ENCODE measurements around the gene TTC21B.

TTC21B gene

DNA sequence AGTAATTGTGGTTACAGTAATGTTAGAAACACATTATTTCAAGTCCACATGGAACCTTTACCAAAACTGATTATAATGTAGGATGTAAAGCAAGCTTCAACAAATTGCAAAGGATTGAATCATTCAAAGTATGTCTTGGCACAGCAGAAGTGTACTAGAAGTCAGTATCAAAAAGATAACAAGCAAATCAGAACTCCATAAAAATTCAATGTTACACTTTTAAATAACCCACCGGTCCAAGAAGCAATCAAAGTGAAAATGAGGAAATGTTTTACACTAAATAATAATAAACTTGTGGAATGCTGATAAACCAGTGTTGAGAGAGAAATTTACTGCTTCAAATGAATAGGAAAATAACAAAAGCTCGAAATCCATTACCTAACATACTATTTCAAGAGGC is 47.7 kb downstream of the TTC21B start:
- no peak overlapping the region for H3K4me3 ChIP-seq (ENCODE audit: low read depth, low read length)
- TF ChIP-seq, protein P1, sequence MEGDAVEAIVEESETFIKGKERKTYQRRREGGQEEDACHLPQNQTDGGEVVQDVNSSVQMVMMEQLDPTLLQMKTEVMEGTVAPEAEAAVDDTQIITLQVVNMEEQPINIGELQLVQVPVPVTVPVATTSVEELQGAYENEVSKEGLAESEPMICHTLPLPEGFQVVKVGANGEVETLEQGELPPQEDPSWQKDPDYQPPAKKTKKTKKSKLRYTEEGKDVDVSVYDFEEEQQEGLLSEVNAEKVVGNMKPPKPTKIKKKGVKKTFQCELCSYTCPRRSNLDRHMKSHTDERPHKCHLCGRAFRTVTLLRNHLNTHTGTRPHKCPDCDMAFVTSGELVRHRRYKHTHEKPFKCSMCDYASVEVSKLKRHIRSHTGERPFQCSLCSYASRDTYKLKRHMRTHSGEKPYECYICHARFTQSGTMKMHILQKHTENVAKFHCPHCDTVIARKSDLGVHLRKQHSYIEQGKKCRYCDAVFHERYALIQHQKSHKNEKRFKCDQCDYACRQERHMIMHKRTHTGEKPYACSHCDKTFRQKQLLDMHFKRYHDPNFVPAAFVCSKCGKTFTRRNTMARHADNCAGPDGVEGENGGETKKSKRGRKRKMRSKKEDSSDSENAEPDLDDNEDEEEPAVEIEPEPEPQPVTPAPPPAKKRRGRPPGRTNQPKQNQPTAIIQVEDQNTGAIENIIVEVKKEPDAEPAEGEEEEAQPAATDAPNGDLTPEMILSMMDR (IDR thresholded peaks at IDR 0.05; ENCODE audit: borderline replicate concordance, insufficient read depth, low read depth, low read length), result no peak

DNA sequence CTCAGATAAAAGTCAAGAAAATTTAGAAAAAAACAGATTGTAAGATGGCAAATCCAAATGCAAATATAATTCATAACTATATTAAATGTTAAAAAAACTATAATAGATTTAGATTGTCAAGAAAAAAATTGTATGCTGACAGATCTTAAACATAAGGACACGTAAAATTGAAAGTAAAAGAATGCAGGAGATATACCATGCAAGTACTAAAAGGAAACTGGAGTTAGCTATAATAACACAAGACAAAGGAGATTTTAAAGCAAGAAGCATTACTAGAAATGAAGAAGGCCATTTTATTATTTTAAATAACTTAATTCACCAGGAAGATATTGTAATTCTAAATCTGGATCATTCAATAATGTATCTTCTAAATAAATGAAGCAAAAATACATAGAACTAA is 48.3 kb downstream of the TTC21B start:
- TF ChIP-seq, protein P1 (IDR thresholded peaks at IDR 0.05; ENCODE audit: borderline replicate concordance, insufficient read depth, low read depth, low read length), result no peak

DNA sequence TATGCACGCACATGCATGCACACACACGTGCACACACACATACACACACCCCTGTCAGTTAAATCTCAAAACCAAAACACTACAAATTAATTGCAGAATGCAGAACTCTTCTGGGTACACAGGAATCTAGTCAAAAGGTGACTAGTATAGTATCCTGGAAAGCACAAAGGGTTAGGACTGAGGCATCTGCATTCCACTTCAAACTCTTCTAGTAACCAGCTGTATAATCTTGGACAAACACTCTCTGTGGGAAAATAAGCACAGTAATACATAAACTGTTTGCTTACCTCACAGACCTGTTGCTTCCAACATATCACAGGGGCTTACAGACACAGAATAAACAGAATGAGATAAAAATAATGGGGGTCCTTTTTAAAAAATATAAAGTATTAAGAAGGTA is 49.1 kb downstream of the TTC21B start:
- TF ChIP-seq, protein P1 (IDR thresholded peaks at IDR 0.05; ENCODE audit: borderline replicate concordance, insufficient read depth, low read depth, low read length), result no peak
- H3K4me3 ChIP-seq (ENCODE audit: low read depth, low read length), result no peak overlapping the region

More for the DNA sequence above, 48.3 kb downstream of the TTC21B start:
- no peak overlapping the region for H3K4me3 ChIP-seq (ENCODE audit: low read depth, low read length)

DNA sequence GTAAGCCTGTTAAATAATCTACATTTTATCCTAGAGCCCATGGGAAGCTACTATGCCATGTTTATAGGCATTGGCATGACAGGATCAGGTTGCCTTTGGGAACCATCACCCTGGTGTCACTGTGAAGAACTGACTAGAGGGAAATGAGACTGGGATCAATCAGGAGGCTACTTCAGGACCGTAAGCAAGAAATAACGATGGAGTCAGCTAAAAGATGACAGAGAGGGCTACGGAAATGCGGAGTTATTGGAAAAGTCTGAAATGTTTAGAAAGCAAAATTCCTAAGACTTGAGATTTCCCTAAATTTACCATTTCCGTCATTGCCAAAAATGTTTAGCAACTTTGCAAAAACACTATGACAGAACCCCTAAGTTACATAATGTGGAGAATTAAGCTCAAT is 50.2 kb downstream of the TTC21B start:
- TF ChIP-seq, protein P1 (IDR thresholded peaks at IDR 0.05; ENCODE audit: borderline replicate concordance, insufficient read depth, low read depth, low read length), result no peak
- no peak overlapping the region for H3K4me3 ChIP-seq (ENCODE audit: low read depth, low read length)

DNA sequence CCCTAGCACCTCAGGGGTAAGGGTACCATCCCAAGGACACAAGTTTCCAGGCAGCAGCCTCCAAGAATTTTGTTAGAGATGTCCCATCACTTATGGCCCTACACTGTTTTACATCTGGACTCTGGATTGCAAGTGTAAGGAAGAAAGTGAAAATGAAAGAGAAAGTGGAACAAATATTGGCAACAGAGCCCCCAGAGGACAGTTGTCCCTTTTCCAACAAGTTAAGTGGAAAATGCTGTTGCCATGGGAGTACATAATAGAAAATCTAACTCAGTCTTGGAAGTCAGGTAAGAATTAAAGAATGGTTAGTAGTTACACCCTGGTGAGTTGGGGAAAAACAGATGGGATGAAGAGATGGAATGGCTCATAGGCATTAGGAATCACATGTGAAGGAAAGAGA is 50.6 kb downstream of the TTC21B start:
- TF ChIP-seq, protein P1 (IDR thresholded peaks at IDR 0.05; ENCODE audit: borderline replicate concordance, insufficient read depth, low read depth, low read length), result no peak
- no peak overlapping the region for H3K4me3 ChIP-seq (ENCODE audit: low read depth, low read length)

DNA sequence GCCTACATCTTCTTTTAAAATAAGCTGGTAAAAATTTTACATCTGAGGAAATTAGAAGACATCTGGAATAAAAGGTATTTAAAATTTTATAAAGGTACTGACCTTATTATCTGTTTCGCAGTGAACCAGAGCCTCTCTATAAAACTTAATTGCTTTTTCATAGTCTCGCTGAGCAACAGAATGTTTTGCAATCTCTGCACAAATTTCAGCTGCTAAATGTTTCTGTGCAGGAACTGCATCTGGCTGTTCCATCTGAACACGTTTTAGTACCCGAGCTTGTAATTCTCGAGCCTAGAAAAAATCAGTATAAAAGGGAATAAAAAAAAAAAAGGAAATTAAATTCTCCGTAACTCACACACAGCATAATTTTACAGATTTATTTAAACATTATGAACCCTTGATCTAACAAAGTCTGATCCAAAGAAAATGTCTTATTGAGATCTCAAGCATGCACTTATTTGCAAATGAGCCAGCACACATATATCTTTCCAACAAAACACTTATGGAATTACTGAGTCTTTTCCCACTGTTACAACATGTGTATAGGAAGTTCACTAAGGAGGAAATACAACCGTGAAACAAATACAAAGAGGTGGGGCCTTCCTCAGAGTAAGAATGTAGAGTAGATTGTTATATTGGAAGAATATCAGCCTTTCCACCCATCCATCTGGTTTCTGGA is 51.8 kb downstream of the TTC21B start:
- TF ChIP-seq, protein P1 (IDR thresholded peaks at IDR 0.05; ENCODE audit: borderline replicate concordance, insufficient read depth, low read depth, low read length), result no peak

DNA sequence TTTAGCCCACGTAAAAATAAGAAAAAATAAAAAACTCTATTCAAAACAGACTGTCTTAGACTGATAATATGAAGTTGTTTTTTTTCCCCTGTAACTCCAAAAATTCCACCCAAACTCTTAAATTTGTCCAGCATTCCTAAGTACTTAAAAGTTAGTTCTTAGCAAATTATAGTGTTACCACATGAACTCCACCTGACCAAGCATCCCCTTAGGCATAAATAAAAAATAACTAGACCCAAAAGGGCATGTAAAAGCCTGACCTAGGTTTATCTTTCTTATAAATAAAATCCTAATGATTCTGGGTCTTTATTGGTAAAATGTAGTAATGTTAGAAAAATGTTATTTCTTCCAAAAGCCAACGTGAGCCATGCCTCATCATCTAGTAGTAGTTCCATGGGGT is 54.3 kb downstream of the TTC21B start:
- TF ChIP-seq, protein P1 (IDR thresholded peaks at IDR 0.05; ENCODE audit: borderline replicate concordance, insufficient read depth, low read depth, low read length), result no peak
- H3K4me3 ChIP-seq (ENCODE audit: low read depth, low read length), result no peak overlapping the region

More for the DNA sequence above, 51.8 kb downstream of the TTC21B start:
- H3K4me3 ChIP-seq (ENCODE audit: low read depth, low read length), result no peak overlapping the region
